OCI-LY7 (cell line): Measurements from ENCODE around the gene CHAF1A.

Experiments
- EZH2phosphoT487 ChIP-seq: fragments of 200-600 bp; sonication (generic); IDR thresholded peaks from 2 replicates; pipeline ENCODE4 v1.6.1; 2018; ENCODE audit warnings: low read depth, borderline replicate concordance, mild to moderate bottlenecking, mixed run types, antibody characterized with exemption, low read length, moderate library complexity, mixed read lengths
- TF ChIP-seq, protein P1 (sequence below): fragments of 200-600 bp; sonication (generic); conservative IDR thresholded peaks from 2 replicates; pipeline ENCODE4 v1.5.1; 2014; ENCODE audit warnings: mild to moderate bottlenecking, antibody characterized with exemption, low read length, moderate library complexity, mixed read lengths

DNA sequence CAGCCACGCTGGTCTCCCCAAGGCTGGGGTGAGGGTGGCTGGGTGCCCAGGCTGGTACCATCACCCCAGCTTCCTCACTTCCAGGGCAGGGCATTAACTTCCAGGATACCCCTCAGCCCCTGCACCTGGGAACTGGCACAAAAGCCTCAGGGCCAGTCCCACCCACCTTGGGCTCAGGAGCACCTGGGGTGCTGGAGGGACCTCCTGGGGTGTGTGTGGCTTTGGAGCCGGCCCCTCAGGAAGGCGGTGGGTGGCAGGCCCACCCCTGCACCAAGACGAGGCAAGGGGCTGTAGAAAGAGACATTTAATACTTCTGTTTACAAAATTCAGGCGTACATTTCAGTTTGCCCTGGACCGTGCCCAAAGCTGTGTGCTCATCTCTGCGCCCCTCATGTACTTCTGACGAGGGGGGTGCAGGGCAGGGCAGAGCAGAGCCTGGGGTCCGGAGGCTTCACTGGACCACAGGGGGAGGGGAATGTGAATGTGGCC, 42.3 kb upstream of the CHAF1A start:
- TF ChIP-seq, protein P1, sequence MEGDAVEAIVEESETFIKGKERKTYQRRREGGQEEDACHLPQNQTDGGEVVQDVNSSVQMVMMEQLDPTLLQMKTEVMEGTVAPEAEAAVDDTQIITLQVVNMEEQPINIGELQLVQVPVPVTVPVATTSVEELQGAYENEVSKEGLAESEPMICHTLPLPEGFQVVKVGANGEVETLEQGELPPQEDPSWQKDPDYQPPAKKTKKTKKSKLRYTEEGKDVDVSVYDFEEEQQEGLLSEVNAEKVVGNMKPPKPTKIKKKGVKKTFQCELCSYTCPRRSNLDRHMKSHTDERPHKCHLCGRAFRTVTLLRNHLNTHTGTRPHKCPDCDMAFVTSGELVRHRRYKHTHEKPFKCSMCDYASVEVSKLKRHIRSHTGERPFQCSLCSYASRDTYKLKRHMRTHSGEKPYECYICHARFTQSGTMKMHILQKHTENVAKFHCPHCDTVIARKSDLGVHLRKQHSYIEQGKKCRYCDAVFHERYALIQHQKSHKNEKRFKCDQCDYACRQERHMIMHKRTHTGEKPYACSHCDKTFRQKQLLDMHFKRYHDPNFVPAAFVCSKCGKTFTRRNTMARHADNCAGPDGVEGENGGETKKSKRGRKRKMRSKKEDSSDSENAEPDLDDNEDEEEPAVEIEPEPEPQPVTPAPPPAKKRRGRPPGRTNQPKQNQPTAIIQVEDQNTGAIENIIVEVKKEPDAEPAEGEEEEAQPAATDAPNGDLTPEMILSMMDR: no peak
- no peak for TF ChIP-seq EZH2phosphoT487
